BJ (cell line): ENCODE results near the gene ZNF787. TPM values are rescaled to one million over a fixed set of nuclear protein-coding genes. Genes with fewer than 3 reads are reported as not detected.
A peak's percentile ranks its signal among the peaks of the same experiment; 100 is the strongest.
"Not testable (repeated sequence)": the region's sequence is repeated elsewhere in the genome, so short reads cannot be mapped to it uniquely, and the experiment has no call there.

ENCODE experiments used
- CTCF ChIA-PET: fragments of 350-600 bp; formaldehyde crosslinking; extraction: SDS; loops from one replicate; lab custom pipeline; 2021; ENCODE audit warnings: antibody characterized with exemption, inconsistent platforms; lab: Yijun Ruan, JAX
- POLR2A ChIA-PET: fragments of 300-600 bp; sonication (Branson Sonifier 250); formaldehyde crosslinking; extraction: SDS; loops from one replicate; lab custom pipeline; 2021; ENCODE audit warnings: antibody characterized with exemption; lab: Charles Lee
- DNase-seq: peaks from one replicate; pipeline ENCODE4 v3.0.0-alpha.2; 2011; ENCODE audit warnings: low read depth
- H3K27me3 ChIP-seq: 2 replicates; pipeline ENCODE4 v1.6.0; 2011; ENCODE audit warnings: low read length; ENCODE audit not compliant: control insufficient read depth, insufficient read depth
- H3K36me3 ChIP-seq: 2 replicates; pipeline ENCODE4 v1.5.1; 2011; ENCODE audit warnings: low read length; ENCODE audit not compliant: control insufficient read depth, insufficient read depth
- H3K4me3 ChIP-seq: 2 replicates; pipeline ENCODE4 v1.5.1; 2011; ENCODE audit warnings: low read depth, mild to moderate bottlenecking, control low read depth, low read length
- polyA plus RNA-seq: library from polyadenylated mRNA; depleted of rRNA; stranded (reverse); fragments of >200 nt; gene quantifications from 2 replicates; pipeline ENCODE4 v1.2.3, GENCODE V29; 2011
- TF ChIP-seq, protein P1 (sequence below): IDR thresholded peaks from 2 replicates; pipeline ENCODE4 v1.5.1; 2011; ENCODE audit warnings: low read depth, mild to moderate bottlenecking, control low read depth, inconsistent platforms, low read length, moderate library complexity; ENCODE audit not compliant: insufficient read depth

The ZNF787 gene
- polyA plus RNA-seq, 1 experiment = 9.8 TPM

DNA sequence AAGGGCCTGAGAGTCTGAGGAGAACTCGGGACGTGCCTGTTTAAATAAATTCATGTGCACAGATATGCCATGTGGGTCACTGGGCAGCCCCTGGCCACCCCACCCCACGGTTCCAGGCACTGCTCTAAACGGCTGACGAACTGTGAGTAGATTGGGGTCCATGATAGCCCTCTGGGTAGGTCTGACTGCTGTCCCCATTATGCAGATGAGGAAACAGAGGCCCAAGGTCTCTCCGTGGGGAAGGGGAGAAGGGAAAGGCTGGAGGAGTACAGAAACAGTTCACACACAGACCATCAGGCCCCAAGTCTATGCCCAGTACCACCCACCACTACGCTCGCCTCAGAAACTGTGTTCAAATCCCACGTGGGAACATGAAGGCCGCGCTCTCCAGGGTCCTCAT is 14.1 kb downstream of the ZNF787 start:
- TF ChIP-seq, protein P1, sequence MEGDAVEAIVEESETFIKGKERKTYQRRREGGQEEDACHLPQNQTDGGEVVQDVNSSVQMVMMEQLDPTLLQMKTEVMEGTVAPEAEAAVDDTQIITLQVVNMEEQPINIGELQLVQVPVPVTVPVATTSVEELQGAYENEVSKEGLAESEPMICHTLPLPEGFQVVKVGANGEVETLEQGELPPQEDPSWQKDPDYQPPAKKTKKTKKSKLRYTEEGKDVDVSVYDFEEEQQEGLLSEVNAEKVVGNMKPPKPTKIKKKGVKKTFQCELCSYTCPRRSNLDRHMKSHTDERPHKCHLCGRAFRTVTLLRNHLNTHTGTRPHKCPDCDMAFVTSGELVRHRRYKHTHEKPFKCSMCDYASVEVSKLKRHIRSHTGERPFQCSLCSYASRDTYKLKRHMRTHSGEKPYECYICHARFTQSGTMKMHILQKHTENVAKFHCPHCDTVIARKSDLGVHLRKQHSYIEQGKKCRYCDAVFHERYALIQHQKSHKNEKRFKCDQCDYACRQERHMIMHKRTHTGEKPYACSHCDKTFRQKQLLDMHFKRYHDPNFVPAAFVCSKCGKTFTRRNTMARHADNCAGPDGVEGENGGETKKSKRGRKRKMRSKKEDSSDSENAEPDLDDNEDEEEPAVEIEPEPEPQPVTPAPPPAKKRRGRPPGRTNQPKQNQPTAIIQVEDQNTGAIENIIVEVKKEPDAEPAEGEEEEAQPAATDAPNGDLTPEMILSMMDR = no peak
- DNase-seq = no peak
- ChIA-PET POLR2A (no interaction called here), CTCF (no interaction called here)
- Histone ChIP-seq H3K36me3 (peaks cover 4% of the 10 kb centered on the region), H3K27me3 (no peaks in the 10 kb centered on the region), H3K4me3 (no peak overlapping the region)

GRCh38 chr19:56106397-56106849 is 14.7 kb downstream of the ZNF787 start:
- TF ChIP-seq, protein P1 = no peak
- ChIA-PET POLR2A (no interaction called here), CTCF (no interaction called here)
- no peak for DNase-seq
- Histone ChIP-seq H3K27me3 (no peaks in the 10 kb centered on the region), H3K36me3 (peaks cover 7% of the 10 kb centered on the region), H3K4me3 (no peak overlapping the region)

GRCh38 chr19:56105831-56106396 is 15.2 kb downstream of the ZNF787 start:
- POLR2A ChIA-PET, DNase-seq, H3K4me3 ChIP-seq, H3K36me3 ChIP-seq, H3K27me3 ChIP-seq: not testable (repeated sequence)
- CTCF ChIA-PET = interaction anchor here (1.8 kb wide), 1 partner anchor 25 kb away, joined by 9 read pairs; no protein-coding TSS in a partner anchor

- Histone ChIP-seq H3K4me3 (no peak overlapping the region), H3K36me3 (peaks cover 10% of the 10 kb centered on the region), H3K27me3 (no peaks in the 10 kb centered on the region)
- TF ChIP-seq, protein P1 = peak; percentile 47
- DNase-seq = no peak
- POLR2A ChIA-PET = no interaction called here
- CTCF ChIA-PET = interaction anchor here (1.8 kb wide), 1 partner anchor 24 kb away, joined by 9 read pairs; no protein-coding TSS in a partner anchor
Observed at GRCh38 chr19:56105090-56105701, 15.9 kb downstream of the ZNF787 start.

DNA sequence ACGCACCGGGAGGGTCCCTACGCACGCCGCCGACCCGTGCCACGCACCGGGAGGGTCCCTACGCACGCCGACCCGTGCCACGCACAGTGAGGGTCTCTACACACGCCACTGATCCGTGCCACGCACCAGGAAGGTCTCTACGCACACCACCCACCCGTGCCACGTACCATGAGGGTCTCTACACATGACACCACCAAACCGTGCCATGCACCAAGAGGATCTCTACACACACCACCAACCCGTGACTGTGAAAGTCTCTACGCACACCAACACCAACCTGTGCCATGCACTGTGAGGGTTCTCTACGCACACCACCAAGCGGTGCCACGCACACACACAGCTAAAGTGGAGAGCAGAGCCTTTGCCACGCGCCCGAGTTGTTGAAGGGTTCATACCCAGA is 16.7 kb downstream of the ZNF787 start:
- POLR2A ChIA-PET = no interaction called here
- no peak overlapping the region for H3K4me3 ChIP-seq
- H3K36me3 ChIP-seq = peaks cover 12% of the 10 kb centered on the region
- CTCF ChIA-PET = interaction anchor here (1.8 kb wide), 1 partner anchor 23 kb away, joined by 9 read pairs; no protein-coding TSS in a partner anchor
- TF ChIP-seq, protein P1 = no peak
- no peaks in the 10 kb centered on the region for H3K27me3 ChIP-seq
- DNase-seq = no peak
